Activated CD4-positive, alpha-beta T cell treated with anti-CD3 and anti-CD28 coated beads, Interleukin-2, amount 10 ng/mL, durations not matched to agents 24 days and 14 days (primary cell): ENCODE results near the gene PRM1. TPM values are rescaled to one million over a fixed set of nuclear protein-coding genes. Genes with fewer than 3 reads are reported as not detected.
A peak's percentile ranks its signal among the peaks of the same experiment; 100 is the strongest.

Source experiments
- DNase-seq: peaks from one replicate; pipeline ENCODE4 v3.0.0; 2022
- H3K27ac Mint-ChIP-seq: one replicate; pipeline ENCODE4 v1.8.0; 2022; ENCODE audit warnings: mild to moderate bottlenecking, mixed read lengths
- H3K27me3 Mint-ChIP-seq: one replicate; pipeline ENCODE4 v1.8.0; 2022; ENCODE audit warnings: mixed read lengths
- H3K36me3 Mint-ChIP-seq: one replicate; pipeline ENCODE4 v1.8.0; 2022; ENCODE audit warnings: low read depth, mild to moderate bottlenecking, mixed read lengths
- H3K4me1 Mint-ChIP-seq: one replicate; pipeline ENCODE4 v1.8.0; 2021; ENCODE audit warnings: mixed read lengths
- H3K4me3 Mint-ChIP-seq: one replicate; pipeline ENCODE4 v1.8.0; 2022; ENCODE audit warnings: mild to moderate bottlenecking, moderate library complexity, mixed read lengths
- H3K9me3 Mint-ChIP-seq: one replicate; pipeline ENCODE4 v1.8.0; 2021; ENCODE audit warnings: mixed read lengths
- intact Hi-C: fragments of 100-400 bp; cut with micrococcal nuclease; formaldehyde crosslinking; loops from one replicate; pipeline ENCODE4 v1.15.1; 2023
- total RNA-seq: library from RNA; stranded (reverse); gene quantifications from 2 replicates; pipeline ENCODE4 v1.2.3, GENCODE V29; 2022

Gene PRM1
- total RNA-seq, 1 donor from 2014 or later, result not detected

GRCh38 chr16:11321662-11322061 lies 40.5 kb upstream of the PRM1 start:
- H3K27ac Mint-ChIP-seq, result no peak overlapping the region
- peaks cover 32% of the 10 kb centered on the region for H3K4me1 Mint-ChIP-seq
- no peaks in the 10 kb centered on the region for H3K36me3 Mint-ChIP-seq
- no peak for DNase-seq
- intact Hi-C loops, result no loop called here
- no peaks in the 10 kb centered on the region for H3K27me3 Mint-ChIP-seq
- H3K4me3 Mint-ChIP-seq, result no peak overlapping the region
- no peaks in the 10 kb centered on the region for H3K9me3 Mint-ChIP-seq

- H3K4me1 Mint-ChIP-seq, result peaks cover 28% of the 10 kb centered on the region
- H3K36me3 Mint-ChIP-seq, result no peaks in the 10 kb centered on the region
- no peak for DNase-seq
- no peaks in the 10 kb centered on the region for H3K9me3 Mint-ChIP-seq
- H3K27ac Mint-ChIP-seq, result no peak overlapping the region
- intact Hi-C loops, result no loop called here
- no peak overlapping the region for H3K4me3 Mint-ChIP-seq
- H3K27me3 Mint-ChIP-seq, result no peaks in the 10 kb centered on the region
Observed at GRCh38 chr16:11320170-11320569, 39.0 kb upstream of the PRM1 start.

GRCh38 chr16:11319529-11320146 lies 38.5 kb upstream of the PRM1 start:
- Mint-ChIP-seq H3K4me1 (peaks cover 26% of the 10 kb centered on the region), H3K27me3 (no peaks in the 10 kb centered on the region)
- intact Hi-C loops, result no loop called here

GRCh38 chr16:11318817-11319216 lies 37.7 kb upstream of the PRM1 start:
- H3K27me3 Mint-ChIP-seq, result no peaks in the 10 kb centered on the region
- H3K4me1 Mint-ChIP-seq, result peaks cover 31% of the 10 kb centered on the region
- no peaks in the 10 kb centered on the region for H3K36me3 Mint-ChIP-seq
- intact Hi-C loops, result no loop called here
- DNase-seq, result no peak
- no peaks in the 10 kb centered on the region for H3K9me3 Mint-ChIP-seq
- H3K4me3 Mint-ChIP-seq, result no peak overlapping the region
- H3K27ac Mint-ChIP-seq, result no peak overlapping the region

More at GRCh38 chr16:11319529-11320146, 38.5 kb upstream of the PRM1 start:
- no peak for DNase-seq
- no peaks in the 10 kb centered on the region for H3K9me3 Mint-ChIP-seq
- no peak overlapping the region for H3K27ac Mint-ChIP-seq
- no peak overlapping the region for H3K4me3 Mint-ChIP-seq
- no peaks in the 10 kb centered on the region for H3K36me3 Mint-ChIP-seq

DNA sequence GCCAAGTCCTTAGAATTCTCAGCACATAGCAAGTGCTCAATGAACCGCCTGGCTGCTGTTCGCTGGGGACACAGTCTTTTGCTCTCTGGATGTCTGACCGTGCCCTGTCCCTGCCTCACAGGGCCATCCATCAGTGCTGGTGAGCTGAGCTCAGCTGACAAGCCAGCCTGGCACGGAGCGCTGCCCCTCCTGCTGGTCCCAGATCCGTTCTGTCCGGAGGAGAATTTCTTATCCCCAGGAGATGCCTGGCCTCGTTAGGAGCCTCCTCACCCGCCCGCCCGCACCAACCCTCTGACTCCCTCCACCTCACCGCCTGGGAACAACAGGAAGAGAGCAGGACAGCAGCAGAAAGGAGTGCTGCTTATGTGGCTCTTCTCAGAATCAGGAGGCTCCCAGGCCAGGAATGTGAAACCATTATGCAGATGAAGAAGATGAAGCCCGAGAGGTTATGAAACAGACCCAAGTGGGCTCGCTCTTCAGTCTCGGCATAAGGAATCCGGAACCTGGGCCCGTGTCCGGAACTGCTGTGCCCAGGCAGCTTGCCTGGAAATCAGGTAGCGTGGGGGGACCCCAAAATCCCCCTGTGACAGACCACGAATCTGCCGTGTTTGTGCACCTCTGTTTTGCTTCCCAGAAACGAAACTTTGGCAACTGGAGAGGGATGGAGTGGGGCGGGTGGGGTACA lies 35.3 kb upstream of the PRM1 start:
- Mint-ChIP-seq H3K9me3 (no peaks in the 10 kb centered on the region), H3K27me3 (no peaks in the 10 kb centered on the region), H3K4me3 (no peak overlapping the region), H3K27ac (peak overlapping the region; percentile 67), H3K36me3 (no peaks in the 10 kb centered on the region), H3K4me1 (peaks cover 46% of the 10 kb centered on the region)
- no peak for DNase-seq
- intact Hi-C loops, result no loop called here

- Mint-ChIP-seq H3K27me3 (no peaks in the 10 kb centered on the region), H3K9me3 (no peaks in the 10 kb centered on the region), H3K36me3 (no peaks in the 10 kb centered on the region), H3K4me1 (peaks cover 54% of the 10 kb centered on the region), H3K4me3 (no peak overlapping the region), H3K27ac (no peak overlapping the region)
- intact Hi-C loops, result no loop called here
- no peak for DNase-seq
Observed at GRCh38 chr16:11315510-11315909, 34.4 kb upstream of the PRM1 start.

- Mint-ChIP-seq H3K4me1 (peaks cover 61% of the 10 kb centered on the region), H3K9me3 (no peaks in the 10 kb centered on the region), H3K27me3 (no peaks in the 10 kb centered on the region), H3K4me3 (no peak overlapping the region), H3K27ac (no peak overlapping the region), H3K36me3 (no peaks in the 10 kb centered on the region)
- intact Hi-C loops, result no loop called here
- DNase-seq, result no peak
Observed at GRCh38 chr16:11314309-11314894, 33.3 kb upstream of the PRM1 start.

- H3K36me3 Mint-ChIP-seq, result no peaks in the 10 kb centered on the region
- H3K4me3 Mint-ChIP-seq, result no peak overlapping the region
- peaks cover 59% of the 10 kb centered on the region for H3K4me1 Mint-ChIP-seq
- H3K9me3 Mint-ChIP-seq, result no peaks in the 10 kb centered on the region
- no peaks in the 10 kb centered on the region for H3K27me3 Mint-ChIP-seq
- intact Hi-C loops, result no loop called here
- DNase-seq, result no peak
- peak overlapping the region; percentile 42 for H3K27ac Mint-ChIP-seq
Observed at GRCh38 chr16:11313493-11314308, 32.6 kb upstream of the PRM1 start.

- peak overlapping the region; percentile 52 for H3K27ac Mint-ChIP-seq
- intact Hi-C loops, result no loop called here
- H3K9me3 Mint-ChIP-seq, result no peaks in the 10 kb centered on the region
- DNase-seq, result peak; percentile 86
- H3K36me3 Mint-ChIP-seq, result no peaks in the 10 kb centered on the region
- no peaks in the 10 kb centered on the region for H3K27me3 Mint-ChIP-seq
- H3K4me3 Mint-ChIP-seq, result peak overlapping the region; percentile 36
- H3K4me1 Mint-ChIP-seq, result peaks cover 64% of the 10 kb centered on the region
Observed at GRCh38 chr16:11312718-11313492, 31.8 kb upstream of the PRM1 start.

DNA sequence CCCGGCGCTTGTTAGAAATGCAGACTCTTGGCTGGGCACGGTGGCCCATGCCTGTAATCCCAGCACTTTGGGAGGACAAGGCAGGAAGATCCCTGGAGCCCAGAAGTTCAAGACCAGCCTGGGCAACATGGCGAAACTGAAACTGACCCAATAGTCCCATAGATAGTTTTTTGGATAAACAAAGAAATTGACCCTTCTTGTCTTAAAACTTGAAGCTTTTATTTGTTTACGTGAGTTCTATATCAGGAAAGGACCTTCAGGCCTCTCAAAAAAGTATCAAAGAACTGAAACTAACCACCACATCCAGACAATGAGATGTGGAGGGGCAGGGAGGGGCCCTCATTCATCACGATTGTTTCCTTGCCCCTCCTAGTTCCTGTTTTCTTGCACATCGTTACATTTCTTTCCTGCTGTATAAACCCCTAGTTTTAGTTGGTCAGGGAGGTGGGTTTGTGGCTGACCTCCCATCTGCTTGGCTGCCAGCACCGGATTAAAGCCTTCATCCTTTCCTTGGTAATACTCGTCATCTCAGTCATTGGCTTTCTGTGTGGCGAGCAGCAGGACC lies 29.9 kb upstream of the PRM1 start:
- no peaks in the 10 kb centered on the region for H3K27me3 Mint-ChIP-seq
- intact Hi-C loops, result loop anchor here (1.0 to 2.0 kb wide), 3 partner anchors 17 to 46 kb away; no protein-coding TSS in a partner anchor
- peaks cover 57% of the 10 kb centered on the region for H3K4me1 Mint-ChIP-seq
- H3K36me3 Mint-ChIP-seq, result no peaks in the 10 kb centered on the region
- H3K4me3 Mint-ChIP-seq, result peak overlapping the region; percentile 58
- peak overlapping the region; percentile 85 for H3K27ac Mint-ChIP-seq
- DNase-seq, result peak; percentile 91
- H3K9me3 Mint-ChIP-seq, result no peaks in the 10 kb centered on the region

GRCh38 chr16:11310634-11310977 lies 29.5 kb upstream of the PRM1 start:
- peak overlapping the region; percentile 58 for H3K4me3 Mint-ChIP-seq
- H3K4me1 Mint-ChIP-seq, result peaks cover 55% of the 10 kb centered on the region
- intact Hi-C loops, result loop anchor here (1.0 to 2.0 kb wide), 2 partner anchors 18 to 46 kb away; no protein-coding TSS in a partner anchor
- DNase-seq, result no peak
- H3K27ac Mint-ChIP-seq, result peak overlapping the region; percentile 85
- H3K36me3 Mint-ChIP-seq, result no peaks in the 10 kb centered on the region
- H3K9me3 Mint-ChIP-seq, result no peaks in the 10 kb centered on the region
- H3K27me3 Mint-ChIP-seq, result no peaks in the 10 kb centered on the region

GRCh38 chr16:11309895-11310633 lies 28.9 kb upstream of the PRM1 start:
- Mint-ChIP-seq H3K36me3 (no peaks in the 10 kb centered on the region), H3K9me3 (no peaks in the 10 kb centered on the region), H3K27me3 (no peaks in the 10 kb centered on the region), H3K4me3 (peak overlapping the region; percentile 21), H3K27ac (peak overlapping the region; percentile 51), H3K4me1 (peaks cover 55% of the 10 kb centered on the region)
- intact Hi-C loops, result loop anchor here (1.0 to 2.0 kb wide), 2 partner anchors 18 to 45 kb away; no protein-coding TSS in a partner anchor
- DNase-seq, result no peak
